Mesendoderm (in vitro differentiated cells): ENCODE measurements around the gene LAMA2.

ENCODE experiments used
- DNase-seq: peaks from one replicate; pipeline ENCODE4 v3.0.0; 2013
- H2AK5ac ChIP-seq: 2 replicates; pipeline ENCODE4 v1.6.1; 2013; ENCODE audit warnings: low read length, inconsistent platforms
- H2BK120ac ChIP-seq: 2 replicates; pipeline ENCODE4 v1.6.1; 2013; ENCODE audit warnings: low read depth, mild to moderate bottlenecking, low read length, moderate library complexity, mixed read lengths
- H2BK15ac ChIP-seq: replicated peaks from 2 replicates; pipeline ENCODE4 v1.6.1; 2013; ENCODE audit warnings: low read depth, mild to moderate bottlenecking, moderate library complexity
- H2BK5ac ChIP-seq: 2 replicates; pipeline ENCODE4 v1.6.1; 2013; ENCODE audit warnings: low read length, inconsistent platforms
- H3K18ac ChIP-seq: 2 replicates; pipeline ENCODE4 v1.6.1; 2013; ENCODE audit warnings: mild to moderate bottlenecking, low read length, mixed read lengths
- H3K23ac ChIP-seq: one replicate; pipeline ENCODE4 v1.6.1; 2013; ENCODE audit warnings: low read length
- H3K27ac ChIP-seq: 2 replicates; pipeline ENCODE4 v1.5.1; 2013; ENCODE audit warnings: low read depth, mild to moderate bottlenecking, inconsistent platforms, low read length, moderate library complexity
- H3K27me3 ChIP-seq: 2 replicates; pipeline ENCODE4 v1.6.1; 2013; ENCODE audit warnings: low read length, control low read depth, mild to moderate bottlenecking, inconsistent platforms; ENCODE audit not compliant: insufficient read depth, poor library complexity
- H3K36me3 ChIP-seq: 2 replicates; pipeline ENCODE4 v1.6.1; 2013; ENCODE audit warnings: low read length, inconsistent platforms; ENCODE audit not compliant: control insufficient read depth, insufficient read depth
- H3K4ac ChIP-seq: one replicate; pipeline ENCODE4 v1.6.1; 2013; ENCODE audit warnings: low read depth, mild to moderate bottlenecking, low read length, moderate library complexity
- H3K4me1 ChIP-seq: 2 replicates; pipeline ENCODE4 v1.6.1; 2013; ENCODE audit warnings: low read depth, low read length, inconsistent platforms; ENCODE audit not compliant: control insufficient read depth
- H3K4me2 ChIP-seq: 2 replicates; pipeline ENCODE4 v1.6.1; 2013; ENCODE audit warnings: low read length
- H3K4me3 ChIP-seq: 2 replicates; pipeline ENCODE4 v1.5.1; 2013; ENCODE audit warnings: mild to moderate bottlenecking, low read length
- H3K56ac ChIP-seq: one replicate; pipeline ENCODE4 v1.6.1; 2013; ENCODE audit warnings: low read length
- H3K79me1 ChIP-seq: 2 replicates; pipeline ENCODE4 v1.6.1; 2013; ENCODE audit warnings: low read length, inconsistent platforms
- H3K79me2 ChIP-seq: 2 replicates; pipeline ENCODE4 v1.6.1; 2013; ENCODE audit warnings: mild to moderate bottlenecking, low read length; ENCODE audit not compliant: control insufficient read depth, insufficient read depth
- H3K9ac ChIP-seq: 2 replicates; pipeline ENCODE4 v1.6.1; 2013; ENCODE audit warnings: low read length, inconsistent platforms
- H4K5ac ChIP-seq: one replicate; pipeline ENCODE4 v1.6.1; 2013; ENCODE audit warnings: low read length
- H4K8ac ChIP-seq: one replicate; pipeline ENCODE4 v1.6.1; 2013; ENCODE audit warnings: low read depth, mild to moderate bottlenecking, control low read depth, low read length, moderate library complexity
- WGBS: extraction: QIAGEN DNeasy Blood & Tissue Kit; methylation state at CpG from one replicate; pipeline ENCODE4 v1.1.7; 2013; ENCODE audit warnings: low lambda C conversion rate, missing lambda C conversion rate; ENCODE audit not compliant: insufficient coverage; ENCODE audit errors: extremely low coverage; 5-methylcytosine and 5-hydroxymethylcytosine counted together

Gene LAMA2

GRCh38 chr6:129120856-129121638 lies 238.1 kb downstream of the LAMA2 start:
- H3K4me1 ChIP-seq, result no peaks in the 10 kb centered on the region
- no peak overlapping the region for H3K4me3 ChIP-seq
- no peak overlapping the region for H3K23ac ChIP-seq
- H2AK5ac ChIP-seq, result no peak overlapping the region
- H4K5ac ChIP-seq, result no peak overlapping the region
- WGBS, result no CpG with 5 or more reads among the region's 3 CpGs
- no peak overlapping the region for H2BK120ac ChIP-seq
- no peak overlapping the region for H4K8ac ChIP-seq
- no peak overlapping the region for H3K4me2 ChIP-seq
- no peaks in the 10 kb centered on the region for H3K79me1 ChIP-seq
- no peak overlapping the region for H2BK5ac ChIP-seq
- H3K79me2 ChIP-seq, result no peaks in the 10 kb centered on the region
- no peak overlapping the region for H3K4ac ChIP-seq
- H2BK15ac ChIP-seq, result no peak overlapping the region
- H3K27ac ChIP-seq, result no peak overlapping the region
- no peak overlapping the region for H3K18ac ChIP-seq
- no peak for DNase-seq
- H3K56ac ChIP-seq, result no peak overlapping the region
- H3K27me3 ChIP-seq, result no peaks in the 10 kb centered on the region
- no peaks in the 10 kb centered on the region for H3K36me3 ChIP-seq
- no peak overlapping the region for H3K9ac ChIP-seq

GRCh38 chr6:129124347-129124746 lies 241.4 kb downstream of the LAMA2 start:
- Histone ChIP-seq H3K4ac (no peak overlapping the region), H3K4me1 (no peaks in the 10 kb centered on the region), H2BK15ac (no peak overlapping the region), H3K79me2 (no peaks in the 10 kb centered on the region), H3K4me2 (no peak overlapping the region), H3K4me3 (no peak overlapping the region), H3K79me1 (no peaks in the 10 kb centered on the region), H2BK120ac (no peak overlapping the region), H4K5ac (no peak overlapping the region), H2AK5ac (no peak overlapping the region), H3K27me3 (no peaks in the 10 kb centered on the region), H2BK5ac (no peak overlapping the region), H3K36me3 (no peaks in the 10 kb centered on the region), H3K18ac (no peak overlapping the region), H3K56ac (no peak overlapping the region), H3K9ac (no peak overlapping the region), H4K8ac (no peak overlapping the region), H3K23ac (no peak overlapping the region), H3K27ac (no peak overlapping the region)
- WGBS, result 100% methylated on average over 1 of the region's 1 CpG
- DNase-seq, result no peak

DNA sequence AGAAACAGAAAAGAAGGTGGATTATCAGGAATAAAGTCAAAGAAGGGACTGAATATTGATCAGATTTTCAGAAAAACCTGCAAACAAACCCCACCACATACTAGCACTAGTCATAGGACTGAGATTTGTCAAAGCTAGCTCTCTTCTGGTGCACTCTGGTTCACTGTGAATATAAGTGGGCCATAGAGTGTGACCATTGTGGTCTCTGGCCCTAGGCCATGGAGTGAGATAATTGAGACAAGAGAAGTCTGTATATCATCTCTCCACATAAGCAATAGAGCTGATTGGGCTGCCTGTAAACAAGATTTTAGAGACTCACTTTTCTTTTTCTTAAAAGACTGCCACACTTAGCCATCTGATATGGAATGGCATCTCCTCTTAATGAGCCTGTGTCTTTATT lies 247.2 kb downstream of the LAMA2 start:
- H2BK15ac ChIP-seq, result no peak overlapping the region
- no peak overlapping the region for H4K5ac ChIP-seq
- no peaks in the 10 kb centered on the region for H3K36me3 ChIP-seq
- DNase-seq, result peak; percentile 61
- H2AK5ac ChIP-seq, result no peak overlapping the region
- no peaks in the 10 kb centered on the region for H3K27me3 ChIP-seq
- no peak overlapping the region for H2BK120ac ChIP-seq
- no peak overlapping the region for H3K4ac ChIP-seq
- no peak overlapping the region for H4K8ac ChIP-seq
- no peak overlapping the region for H3K18ac ChIP-seq
- H3K4me1 ChIP-seq, result no peaks in the 10 kb centered on the region
- no peaks in the 10 kb centered on the region for H3K79me2 ChIP-seq
- H3K4me2 ChIP-seq, result no peak overlapping the region
- no peak overlapping the region for H2BK5ac ChIP-seq
- no peak overlapping the region for H3K4me3 ChIP-seq
- no peak overlapping the region for H3K56ac ChIP-seq
- no peaks in the 10 kb centered on the region for H3K79me1 ChIP-seq
- H3K27ac ChIP-seq, result no peak overlapping the region
- H3K9ac ChIP-seq, result no peak overlapping the region
- no peak overlapping the region for H3K23ac ChIP-seq

DNA sequence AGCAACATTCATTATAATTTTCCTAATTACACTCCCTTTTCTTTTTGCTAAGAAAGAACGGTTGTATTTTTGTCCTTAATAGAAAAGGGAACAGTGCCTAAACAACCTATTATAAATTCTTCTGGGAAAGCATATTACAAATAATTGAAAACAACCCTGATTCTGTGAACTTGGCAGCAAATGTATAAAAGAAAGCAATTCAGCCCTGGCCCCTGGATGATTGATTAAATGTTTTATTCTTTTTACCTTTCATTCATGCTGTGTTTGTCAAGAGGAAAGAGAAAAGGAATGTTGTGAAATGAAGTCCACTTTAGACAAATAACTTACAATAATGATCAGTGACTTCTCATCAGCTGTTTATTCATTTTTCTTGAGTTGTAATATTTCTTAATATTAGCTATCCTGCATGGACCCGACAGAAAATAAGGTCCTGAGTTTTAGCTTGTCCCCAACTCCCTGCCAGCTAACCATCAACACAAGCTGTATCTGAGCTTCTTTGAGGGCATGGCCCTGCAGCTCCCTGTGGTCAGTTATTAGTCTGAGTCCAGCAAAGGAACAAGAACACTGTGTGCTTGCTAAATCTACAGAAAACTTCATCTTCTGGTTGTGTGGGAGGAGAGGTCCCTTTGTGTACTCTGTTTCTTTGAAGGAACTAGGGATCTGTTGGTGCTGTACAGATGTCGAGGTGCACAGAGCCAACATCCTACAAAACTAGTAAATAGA lies 248.2 kb downstream of the LAMA2 start:
- no peak overlapping the region for H3K27ac ChIP-seq
- DNase-seq, result no peak
- H3K79me1 ChIP-seq, result no peaks in the 10 kb centered on the region
- WGBS, result no CpG with 5 or more reads among the region's 3 CpGs
- H3K4me3 ChIP-seq, result no peak overlapping the region
- no peaks in the 10 kb centered on the region for H3K36me3 ChIP-seq
- no peak overlapping the region for H3K4ac ChIP-seq
- no peak overlapping the region for H4K8ac ChIP-seq
- no peak overlapping the region for H3K23ac ChIP-seq
- H3K79me2 ChIP-seq, result no peaks in the 10 kb centered on the region
- H2AK5ac ChIP-seq, result no peak overlapping the region
- H4K5ac ChIP-seq, result no peak overlapping the region
- no peaks in the 10 kb centered on the region for H3K27me3 ChIP-seq
- H3K4me1 ChIP-seq, result no peaks in the 10 kb centered on the region
- no peak overlapping the region for H2BK15ac ChIP-seq
- H2BK5ac ChIP-seq, result no peak overlapping the region
- H3K56ac ChIP-seq, result no peak overlapping the region
- no peak overlapping the region for H3K18ac ChIP-seq
- H2BK120ac ChIP-seq, result no peak overlapping the region
- H3K4me2 ChIP-seq, result no peak overlapping the region
- no peak overlapping the region for H3K9ac ChIP-seq

DNA sequence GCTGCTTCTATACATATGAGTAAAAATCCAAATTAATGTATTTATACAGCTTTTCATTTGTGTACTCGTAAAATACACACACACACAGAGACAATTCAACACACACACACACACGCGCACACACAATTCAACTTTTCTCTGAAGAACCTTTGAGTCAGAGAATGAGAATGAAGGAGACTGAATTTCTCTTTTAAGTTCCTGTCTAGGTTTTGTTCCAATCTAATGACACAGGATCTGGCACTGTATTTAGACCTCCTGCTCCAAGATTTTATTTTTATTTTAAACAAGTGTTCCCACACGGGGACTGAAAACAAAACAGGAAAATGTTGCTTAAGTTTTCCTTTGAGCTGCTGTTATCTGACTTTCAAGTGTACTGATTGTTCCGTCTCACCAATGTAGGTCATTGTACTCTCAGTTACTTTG lies 250.8 kb downstream of the LAMA2 start:
- no peak overlapping the region for H2BK5ac ChIP-seq
- WGBS, result 100% methylated on average over 1 of the region's 5 CpGs
- no peak overlapping the region for H3K4me2 ChIP-seq
- no peak overlapping the region for H3K9ac ChIP-seq
- H4K8ac ChIP-seq, result no peak overlapping the region
- H3K18ac ChIP-seq, result no peak overlapping the region
- no peaks in the 10 kb centered on the region for H3K27me3 ChIP-seq
- no peaks in the 10 kb centered on the region for H3K36me3 ChIP-seq
- no peaks in the 10 kb centered on the region for H3K4me1 ChIP-seq
- H3K23ac ChIP-seq, result no peak overlapping the region
- no peak overlapping the region for H3K4me3 ChIP-seq
- H2AK5ac ChIP-seq, result no peak overlapping the region
- H3K56ac ChIP-seq, result no peak overlapping the region
- no peak overlapping the region for H2BK15ac ChIP-seq
- H4K5ac ChIP-seq, result no peak overlapping the region
- no peak overlapping the region for H3K27ac ChIP-seq
- H3K4ac ChIP-seq, result no peak overlapping the region
- DNase-seq, result no peak
- no peak overlapping the region for H2BK120ac ChIP-seq
- no peaks in the 10 kb centered on the region for H3K79me1 ChIP-seq
- H3K79me2 ChIP-seq, result no peaks in the 10 kb centered on the region

- Histone ChIP-seq H3K79me2 (no peaks in the 10 kb centered on the region), H3K27me3 (no peaks in the 10 kb centered on the region), H3K4me2 (no peak overlapping the region), H3K4me3 (no peak overlapping the region), H2BK15ac (no peak overlapping the region), H4K8ac (no peak overlapping the region), H3K23ac (no peak overlapping the region), H3K79me1 (no peaks in the 10 kb centered on the region), H2BK120ac (no peak overlapping the region), H2AK5ac (no peak overlapping the region), H3K9ac (no peak overlapping the region), H3K18ac (no peak overlapping the region), H4K5ac (no peak overlapping the region), H3K36me3 (no peaks in the 10 kb centered on the region), H3K27ac (no peak overlapping the region), H3K56ac (no peak overlapping the region), H3K4ac (no peak overlapping the region), H2BK5ac (no peak overlapping the region), H3K4me1 (no peaks in the 10 kb centered on the region)
- no peak for DNase-seq
Measured at GRCh38 chr6:129134535-129134934, 251.6 kb downstream of the LAMA2 start.
